ENCODE data around the gene BLCAP.

The BLCAP gene

DNA sequence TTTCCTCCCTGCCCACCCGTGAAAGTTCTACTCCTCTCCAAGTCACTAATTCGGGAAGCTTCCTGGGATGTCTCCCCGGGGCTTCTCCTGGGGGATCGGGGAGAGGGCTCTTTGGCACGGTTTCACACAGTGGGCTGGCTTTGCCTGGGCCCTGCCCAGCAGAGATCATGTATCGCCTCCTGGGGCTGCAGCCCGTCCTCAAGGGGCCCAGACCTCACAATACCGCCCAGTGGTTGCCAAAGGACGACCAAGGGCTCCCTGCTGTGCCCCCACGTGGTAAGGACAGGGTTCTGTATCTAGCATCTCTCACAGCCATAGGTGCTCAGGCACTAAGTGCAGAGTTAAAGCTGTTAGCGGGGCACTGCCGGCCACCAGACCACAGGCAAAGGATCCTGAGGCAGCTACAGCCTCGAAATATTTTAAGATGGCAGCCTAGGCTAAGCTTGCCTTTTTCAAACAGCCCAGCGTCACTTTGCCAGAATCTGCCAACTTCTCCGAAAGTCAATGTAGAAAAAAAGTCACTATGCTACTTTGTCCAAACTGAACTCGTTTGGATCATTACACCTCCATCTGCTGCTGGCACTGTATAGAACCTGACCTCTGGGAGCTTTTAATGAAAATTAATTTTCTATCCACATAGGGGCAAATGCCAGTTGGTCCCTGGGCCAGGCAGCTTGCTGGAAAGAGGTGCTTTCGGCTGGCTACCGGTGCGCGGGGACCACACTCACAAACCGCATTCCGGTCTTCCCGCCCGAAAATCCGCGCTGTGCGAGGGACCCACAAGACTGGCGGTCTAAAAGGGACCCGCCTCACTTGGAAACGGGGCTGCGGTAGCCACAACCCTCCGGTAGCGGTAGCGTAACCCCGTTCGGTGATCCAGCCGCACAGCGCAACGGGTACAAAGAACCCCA lies 7.9 kb downstream of the BLCAP start (continued):
- no peak for TF ChIP-seq ZNF785 (tag by site-specific recombination; IDR thresholded peaks at IDR 0.05)
- no peak for TF ChIP-seq ZNF544 (tag by site-specific recombination; IDR thresholded peaks at IDR 0.05)
- peak; percentile 27; the same call in 1 of the 2 replicates for TF ChIP-seq ZNF561 (tag by site-specific recombination; IDR thresholded peaks at IDR 0.05; ENCODE audit: borderline replicate concordance)
- TF ChIP-seq ZNF112 (tag by site-specific recombination; IDR thresholded peaks at IDR 0.05): no peak

DNA sequence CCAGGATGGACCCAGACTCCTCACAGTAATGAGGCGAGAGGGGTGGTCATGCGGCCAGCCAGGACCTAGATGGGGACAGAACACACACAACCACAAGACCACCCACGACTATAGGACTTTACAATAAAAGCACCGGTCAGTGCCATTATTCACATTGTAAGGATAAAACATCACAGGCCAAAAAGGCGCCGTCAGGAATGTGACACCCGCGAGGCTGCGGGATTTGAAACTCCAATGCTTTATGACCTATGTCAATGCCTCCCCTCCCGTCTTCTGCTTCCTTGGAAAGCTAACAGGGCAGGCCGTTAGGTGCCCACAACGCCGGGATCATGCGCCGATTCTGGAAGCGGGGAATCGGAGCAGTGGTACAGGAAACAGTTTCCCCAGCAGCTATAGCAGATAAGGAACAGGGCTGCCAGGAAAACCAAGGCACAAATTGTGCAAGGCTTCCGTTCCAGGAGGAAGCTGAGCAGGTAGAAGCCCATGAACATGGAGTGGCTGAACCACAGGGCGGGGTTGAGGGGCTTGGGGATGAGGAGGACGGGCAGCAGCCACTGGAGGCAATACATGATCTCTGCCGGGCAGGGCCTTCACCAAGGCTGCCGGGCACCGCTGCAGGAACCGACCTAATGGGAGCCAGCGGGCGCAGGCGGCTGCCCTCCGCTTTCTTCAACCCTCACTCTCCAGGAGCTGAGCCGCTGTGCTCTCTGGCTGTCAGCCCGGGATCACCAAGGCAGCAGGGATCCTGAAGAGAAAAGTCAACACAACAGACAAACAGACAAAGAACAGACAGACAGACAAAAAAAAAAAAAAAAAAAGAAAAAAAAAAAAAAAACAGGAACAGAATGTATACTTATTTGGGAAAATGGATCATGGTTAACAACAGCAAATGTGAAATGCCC lies 8.8 kb downstream of the BLCAP start:
- TF ChIP-seq FEZF1 (tag by site-specific recombination; IDR thresholded peaks at IDR 0.05) (no peak), RBAK (tag by site-specific recombination; IDR thresholded peaks at IDR 0.05) (no peak), ZNF514 (tag by site-specific recombination; IDR thresholded peaks at IDR 0.05) (no peak)
- TF ChIP-seq, protein P1, sequence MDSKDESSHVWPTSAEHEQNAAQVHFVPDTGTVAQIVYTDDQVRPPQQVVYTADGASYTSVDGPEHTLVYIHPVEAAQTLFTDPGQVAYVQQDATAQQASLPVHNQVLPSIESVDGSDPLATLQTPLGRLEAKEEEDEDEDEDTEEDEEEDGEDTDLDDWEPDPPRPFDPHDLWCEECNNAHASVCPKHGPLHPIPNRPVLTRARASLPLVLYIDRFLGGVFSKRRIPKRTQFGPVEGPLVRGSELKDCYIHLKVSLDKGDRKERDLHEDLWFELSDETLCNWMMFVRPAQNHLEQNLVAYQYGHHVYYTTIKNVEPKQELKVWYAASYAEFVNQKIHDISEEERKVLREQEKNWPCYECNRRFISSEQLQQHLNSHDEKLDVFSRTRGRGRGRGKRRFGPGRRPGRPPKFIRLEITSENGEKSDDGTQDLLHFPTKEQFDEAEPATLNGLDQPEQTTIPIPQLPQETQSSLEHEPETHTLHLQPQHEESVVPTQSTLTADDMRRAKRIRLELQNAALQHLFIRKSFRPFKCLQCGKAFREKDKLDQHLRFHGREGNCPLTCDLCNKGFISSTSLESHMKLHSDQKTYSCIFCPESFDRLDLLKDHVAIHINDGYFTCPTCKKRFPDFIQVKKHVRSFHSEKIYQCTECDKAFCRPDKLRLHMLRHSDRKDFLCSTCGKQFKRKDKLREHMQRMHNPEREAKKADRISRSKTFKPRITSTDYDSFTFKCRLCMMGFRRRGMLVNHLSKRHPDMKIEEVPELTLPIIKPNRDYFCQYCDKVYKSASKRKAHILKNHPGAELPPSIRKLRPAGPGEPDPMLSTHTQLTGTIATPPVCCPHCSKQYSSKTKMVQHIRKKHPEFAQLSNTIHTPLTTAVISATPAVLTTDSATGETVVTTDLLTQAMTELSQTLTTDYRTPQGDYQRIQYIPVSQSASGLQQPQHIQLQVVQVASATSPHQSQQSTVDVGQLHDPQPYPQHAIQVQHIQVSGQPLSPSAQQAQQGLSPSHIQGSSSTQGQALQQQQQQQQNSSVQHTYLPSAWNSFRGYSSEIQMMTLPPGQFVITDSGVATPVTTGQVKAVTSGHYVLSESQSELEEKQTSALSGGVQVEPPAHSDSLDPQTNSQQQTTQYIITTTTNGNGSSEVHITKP (tag by site-specific recombination; IDR thresholded peaks at IDR 0.05): peak; percentile 36; the same call in 1 of the 2 replicates
- TF ChIP-seq, protein P2, sequence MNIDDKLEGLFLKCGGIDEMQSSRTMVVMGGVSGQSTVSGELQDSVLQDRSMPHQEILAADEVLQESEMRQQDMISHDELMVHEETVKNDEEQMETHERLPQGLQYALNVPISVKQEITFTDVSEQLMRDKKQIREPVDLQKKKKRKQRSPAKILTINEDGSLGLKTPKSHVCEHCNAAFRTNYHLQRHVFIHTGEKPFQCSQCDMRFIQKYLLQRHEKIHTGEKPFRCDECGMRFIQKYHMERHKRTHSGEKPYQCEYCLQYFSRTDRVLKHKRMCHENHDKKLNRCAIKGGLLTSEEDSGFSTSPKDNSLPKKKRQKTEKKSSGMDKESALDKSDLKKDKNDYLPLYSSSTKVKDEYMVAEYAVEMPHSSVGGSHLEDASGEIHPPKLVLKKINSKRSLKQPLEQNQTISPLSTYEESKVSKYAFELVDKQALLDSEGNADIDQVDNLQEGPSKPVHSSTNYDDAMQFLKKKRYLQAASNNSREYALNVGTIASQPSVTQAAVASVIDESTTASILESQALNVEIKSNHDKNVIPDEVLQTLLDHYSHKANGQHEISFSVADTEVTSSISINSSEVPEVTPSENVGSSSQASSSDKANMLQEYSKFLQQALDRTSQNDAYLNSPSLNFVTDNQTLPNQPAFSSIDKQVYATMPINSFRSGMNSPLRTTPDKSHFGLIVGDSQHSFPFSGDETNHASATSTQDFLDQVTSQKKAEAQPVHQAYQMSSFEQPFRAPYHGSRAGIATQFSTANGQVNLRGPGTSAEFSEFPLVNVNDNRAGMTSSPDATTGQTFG (tag by site-specific recombination; IDR thresholded peaks at IDR 0.05; ENCODE audit: borderline replicate concordance): no peak
- TF ChIP-seq, protein P3, sequence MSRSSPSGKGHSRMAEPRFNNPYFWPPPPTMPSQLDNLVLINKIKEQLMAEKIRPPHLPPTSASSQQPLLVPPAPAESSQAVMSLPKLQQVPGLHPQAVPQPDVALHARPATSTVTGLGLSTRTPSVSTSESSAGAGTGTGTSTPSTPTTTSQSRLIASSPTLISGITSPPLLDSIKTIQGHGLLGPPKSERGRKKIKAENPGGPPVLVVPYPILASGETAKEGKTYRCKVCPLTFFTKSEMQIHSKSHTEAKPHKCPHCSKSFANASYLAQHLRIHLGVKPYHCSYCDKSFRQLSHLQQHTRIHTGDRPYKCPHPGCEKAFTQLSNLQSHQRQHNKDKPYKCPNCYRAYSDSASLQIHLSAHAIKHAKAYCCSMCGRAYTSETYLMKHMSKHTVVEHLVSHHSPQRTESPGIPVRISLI (tag by site-specific recombination; IDR thresholded peaks at IDR 0.05): peak; percentile 90
- ChIA-PET POLR2A (interaction anchor here (0.7 kb wide), 1 partner anchor 249 kb away, joined by 6 read pairs; no protein-coding TSS in a partner anchor), CTCF (interaction anchor here (1.0 kb wide), 1 partner anchor 14 kb away, joined by 3 read pairs; no protein-coding TSS in a partner anchor)
- H3K36me3 ChIP-seq (ENCODE audit: control insufficient read depth in 2 of 2, insufficient read depth in 1 of 2, low read length in 2 of 2): peaks cover 0 to 22% of the 10 kb centered on the region in 2 experiments; a peak in 1 of 3 replicates
- H3K9me3 ChIP-seq (ENCODE audit: control insufficient read depth, insufficient read depth, low read depth, low read length): no peaks in the 10 kb centered on the region
- H3K27ac ChIP-seq (ENCODE audit: extremely low read depth, low read depth, low read length): no peak overlapping the region
- H3K4me1 ChIP-seq (ENCODE audit: control insufficient read depth, insufficient read depth, low read length): peaks cover 13% of the 10 kb centered on the region
- H3K4me3 ChIP-seq (ENCODE audit: low read depth, low read length): no peak overlapping the region

DNA sequence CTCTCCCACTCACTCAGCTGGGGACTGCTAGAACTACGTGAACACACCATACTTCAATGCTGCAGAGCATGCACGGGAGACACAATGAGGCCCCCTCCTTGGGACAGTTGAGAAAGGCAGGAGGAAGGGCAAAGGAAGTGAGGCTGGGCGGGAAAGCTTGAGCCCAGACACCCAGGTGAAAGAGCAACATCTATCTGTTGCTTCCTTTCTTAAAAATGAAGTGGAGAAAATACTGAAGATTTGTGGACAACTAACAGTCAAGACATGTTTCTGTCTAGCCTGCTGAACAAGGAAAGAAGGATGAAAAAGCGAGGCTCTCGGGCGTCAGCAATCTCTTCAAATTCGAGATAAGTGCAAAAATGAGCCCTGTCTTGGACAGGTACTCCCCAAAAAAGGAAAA lies 9.6 kb downstream of the BLCAP start:
- TF ChIP-seq ZFP69B (tag by site-specific recombination; IDR thresholded peaks at IDR 0.05) (no peak), SCRT2 (tag by site-specific recombination; IDR thresholded peaks at IDR 0.05) (peak; percentile 73), ZNF658 (tag by site-specific recombination; IDR thresholded peaks at IDR 0.05) (no peak), ZSCAN23 (tag by site-specific recombination; IDR thresholded peaks at IDR 0.05) (no peak)
- H3K36me3 ChIP-seq (ENCODE audit: control insufficient read depth in 2 of 2, insufficient read depth in 1 of 2, low read length in 2 of 2): peaks cover 0 to 29% of the 10 kb centered on the region in 2 experiments; a peak in 1 of 3 replicates
- H3K4me1 ChIP-seq (ENCODE audit: control insufficient read depth, insufficient read depth, low read length): peaks cover 13% of the 10 kb centered on the region
- no peak overlapping the region for H3K27ac ChIP-seq (ENCODE audit: extremely low read depth, low read depth, low read length)
- no peak overlapping the region for H3K4me3 ChIP-seq (ENCODE audit: low read depth, low read length)
- ChIA-PET CTCF (interaction anchor here (1.2 to 1.4 kb wide), 2 partner anchors 17 to 322 kb away, joined by 3 read pairs; no protein-coding TSS in a partner anchor), POLR2A (no interaction called here)
- no peaks in the 10 kb centered on the region for H3K9me3 ChIP-seq (ENCODE audit: control insufficient read depth, insufficient read depth, low read depth, low read length)

All from HEK293 (cell line).